ENCODE measurements around the gene TMCC3. TPM values are rescaled to one million over a fixed set of nuclear protein-coding genes. Genes with fewer than 3 reads are reported as not detected.
A peak's percentile ranks its signal among the peaks of the same experiment; 100 is the strongest.
"Not testable (repeated sequence)": the region's sequence is repeated elsewhere in the genome, so short reads cannot be mapped to it uniquely, and the experiment has no call there.

TMCC3 gene
- total RNA-seq, 1 experiment from 2014 or later = 1.9 TPM

DNA sequence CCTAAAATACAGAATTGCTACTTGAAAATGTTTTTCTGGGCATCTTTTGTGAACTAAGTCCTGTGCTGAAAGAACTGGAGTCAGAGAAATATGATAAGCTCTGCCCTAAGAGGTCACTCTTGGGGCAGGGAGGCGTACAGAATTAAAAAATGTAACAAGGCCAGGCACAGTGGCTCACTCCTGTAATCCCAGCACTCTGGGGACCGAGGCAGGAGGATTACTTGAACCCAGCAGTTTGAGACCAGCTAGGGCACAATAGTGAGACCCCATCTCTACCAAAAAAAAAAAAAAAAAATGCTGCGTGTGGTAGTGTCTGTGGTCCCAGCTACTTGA lies 46.0 kb downstream of the TMCC3 start:
- TF ChIP-seq, protein P1, sequence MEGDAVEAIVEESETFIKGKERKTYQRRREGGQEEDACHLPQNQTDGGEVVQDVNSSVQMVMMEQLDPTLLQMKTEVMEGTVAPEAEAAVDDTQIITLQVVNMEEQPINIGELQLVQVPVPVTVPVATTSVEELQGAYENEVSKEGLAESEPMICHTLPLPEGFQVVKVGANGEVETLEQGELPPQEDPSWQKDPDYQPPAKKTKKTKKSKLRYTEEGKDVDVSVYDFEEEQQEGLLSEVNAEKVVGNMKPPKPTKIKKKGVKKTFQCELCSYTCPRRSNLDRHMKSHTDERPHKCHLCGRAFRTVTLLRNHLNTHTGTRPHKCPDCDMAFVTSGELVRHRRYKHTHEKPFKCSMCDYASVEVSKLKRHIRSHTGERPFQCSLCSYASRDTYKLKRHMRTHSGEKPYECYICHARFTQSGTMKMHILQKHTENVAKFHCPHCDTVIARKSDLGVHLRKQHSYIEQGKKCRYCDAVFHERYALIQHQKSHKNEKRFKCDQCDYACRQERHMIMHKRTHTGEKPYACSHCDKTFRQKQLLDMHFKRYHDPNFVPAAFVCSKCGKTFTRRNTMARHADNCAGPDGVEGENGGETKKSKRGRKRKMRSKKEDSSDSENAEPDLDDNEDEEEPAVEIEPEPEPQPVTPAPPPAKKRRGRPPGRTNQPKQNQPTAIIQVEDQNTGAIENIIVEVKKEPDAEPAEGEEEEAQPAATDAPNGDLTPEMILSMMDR (IDR thresholded peaks at IDR 0.05; ENCODE audit: unreplicated experiment) = no peak
- no peaks in the 10 kb centered on the region for H3K36me3 Mint-ChIP-seq (ENCODE audit: insufficient read depth, unreplicated experiment)
- intact Hi-C loops (cut with micrococcal nuclease) = loop anchor here (5.0 kb wide), 1 partner anchor 52 kb away; no protein-coding TSS in a partner anchor
- no peaks in the 10 kb centered on the region for H3K27me3 Mint-ChIP-seq (ENCODE audit: insufficient read depth, unreplicated experiment)
- H3K9me3 Mint-ChIP-seq (ENCODE audit: unreplicated experiment) = peaks cover 8% of the 10 kb centered on the region
- H3K27ac Mint-ChIP-seq (ENCODE audit: low read depth, unreplicated experiment) = no peak overlapping the region
- no peak for DNase-seq (ENCODE audit: unreplicated experiment)
- no peak overlapping the region for H3K4me3 Mint-ChIP-seq (ENCODE audit: unreplicated experiment)
- H3K4me1 Mint-ChIP-seq (ENCODE audit: insufficient read depth, unreplicated experiment) = no peaks in the 10 kb centered on the region
- ChIA-PET CTCF (interaction anchor here (0.6 to 1.6 kb wide), 13 partner anchors 10 to 841 kb away, joined by 3 to 8 read pairs (median 4); no protein-coding TSS in a partner anchor), POLR2A (no interaction called here)
- no TSS peak for BruUV-seq (replicated peaks)

DNA sequence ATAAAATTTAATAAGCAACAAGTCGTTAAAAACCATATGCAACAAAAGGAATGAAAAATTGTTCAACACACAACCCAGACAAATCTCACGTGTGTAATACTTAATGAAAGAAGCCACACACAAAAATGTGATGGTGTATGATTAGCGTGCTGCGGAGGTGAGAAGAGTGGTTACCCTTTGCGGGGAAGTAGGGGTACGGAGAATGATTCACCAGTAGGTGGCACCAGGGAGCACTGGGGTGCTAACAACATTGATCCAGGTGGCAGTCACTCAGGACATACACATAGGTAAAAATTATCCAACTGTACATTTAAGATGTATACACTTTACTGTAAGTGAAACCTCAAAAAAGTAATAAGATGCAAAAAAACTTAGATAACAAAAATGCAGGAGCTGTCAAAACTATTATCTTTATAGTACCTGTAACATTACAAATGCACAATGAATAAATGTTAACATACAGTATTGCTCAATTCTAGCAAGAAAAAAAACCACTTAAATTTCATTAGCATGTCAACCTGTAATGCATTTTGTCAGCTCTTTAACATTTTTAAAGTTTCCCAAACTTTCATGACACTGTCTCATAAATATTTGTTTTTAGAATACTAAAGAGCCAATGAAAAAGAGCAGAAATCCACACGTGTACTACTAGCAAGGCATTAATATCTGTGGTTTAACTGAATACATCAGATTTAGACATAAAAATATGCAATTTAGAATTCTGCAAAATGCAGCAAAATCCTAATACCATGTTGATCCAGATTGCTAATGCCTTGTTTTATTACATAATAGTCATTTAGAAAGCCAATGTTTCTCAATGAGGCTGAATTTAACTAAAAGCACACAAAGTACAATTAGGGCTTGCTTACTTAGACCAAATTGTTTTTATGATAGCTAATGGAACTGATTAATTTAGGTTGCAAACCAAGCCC lies 46.7 kb downstream of the TMCC3 start:
- Mint-ChIP-seq H3K27ac (ENCODE audit: low read depth, unreplicated experiment) (no peak overlapping the region), H3K36me3 (ENCODE audit: insufficient read depth, unreplicated experiment) (no peaks in the 10 kb centered on the region), H3K4me3 (ENCODE audit: unreplicated experiment) (no peak overlapping the region), H3K9me3 (ENCODE audit: unreplicated experiment) (peaks cover 8% of the 10 kb centered on the region), H3K27me3 (ENCODE audit: insufficient read depth, unreplicated experiment) (no peaks in the 10 kb centered on the region), H3K4me1 (ENCODE audit: insufficient read depth, unreplicated experiment) (no peaks in the 10 kb centered on the region)
- TF ChIP-seq, protein P1 (IDR thresholded peaks at IDR 0.05; ENCODE audit: unreplicated experiment) = peak; percentile 81
- ChIA-PET POLR2A (no interaction called here), CTCF (interaction anchor here (0.6 to 1.6 kb wide), 19 partner anchors 9 to 1772 kb away, joined by 3 to 8 read pairs (median 4); no protein-coding TSS in a partner anchor)
- DNase-seq (ENCODE audit: unreplicated experiment) = peak; percentile 59
- no TSS peak for BruUV-seq (replicated peaks)
- intact Hi-C loops (cut with micrococcal nuclease) = loop anchor here (1.0 to 5.0 kb wide), 5 partner anchors 46 to 161 kb away; no protein-coding TSS in a partner anchor

DNA sequence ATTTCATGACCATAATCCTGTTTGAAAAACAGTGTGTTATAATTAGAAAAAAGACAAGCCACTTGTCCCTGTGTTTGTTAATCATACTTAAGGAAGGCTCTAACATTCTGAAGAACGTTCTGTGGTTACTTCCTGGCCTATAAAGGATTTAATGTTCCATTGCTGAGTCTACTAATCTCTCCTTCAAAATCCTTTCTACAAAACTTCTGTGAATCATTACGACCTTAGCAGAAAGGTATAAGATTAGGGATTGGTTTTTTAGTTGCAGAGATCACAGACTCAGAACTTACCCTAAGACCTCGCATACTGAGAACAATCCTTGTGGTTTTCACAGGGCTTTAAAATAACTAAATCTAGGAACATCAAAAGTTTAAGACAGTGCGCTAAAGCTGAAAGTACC lies 48.3 kb downstream of the TMCC3 start:
- H3K4me3 Mint-ChIP-seq (ENCODE audit: unreplicated experiment) = no peak overlapping the region
- no peaks in the 10 kb centered on the region for H3K36me3 Mint-ChIP-seq (ENCODE audit: insufficient read depth, unreplicated experiment)
- H3K27me3 Mint-ChIP-seq (ENCODE audit: insufficient read depth, unreplicated experiment) = no peaks in the 10 kb centered on the region
- H3K27ac Mint-ChIP-seq (ENCODE audit: low read depth, unreplicated experiment) = no peak overlapping the region
- no peak for DNase-seq (ENCODE audit: unreplicated experiment)
- H3K9me3 Mint-ChIP-seq (ENCODE audit: unreplicated experiment) = peaks cover 7% of the 10 kb centered on the region
- ChIA-PET POLR2A (no interaction called here), CTCF (interaction anchor here (0.6 to 1.1 kb wide), 2 partner anchors 12 to 13 kb away, joined by 3 read pairs; no protein-coding TSS in a partner anchor)
- intact Hi-C loops (cut with micrococcal nuclease) = loop anchor here (2.0 to 5.0 kb wide), 3 partner anchors 50 to 163 kb away; no protein-coding TSS in a partner anchor
- no peaks in the 10 kb centered on the region for H3K4me1 Mint-ChIP-seq (ENCODE audit: insufficient read depth, unreplicated experiment)
- no TSS peak for BruUV-seq (replicated peaks)
- TF ChIP-seq, protein P1 (IDR thresholded peaks at IDR 0.05; ENCODE audit: unreplicated experiment) = no peak

DNA sequence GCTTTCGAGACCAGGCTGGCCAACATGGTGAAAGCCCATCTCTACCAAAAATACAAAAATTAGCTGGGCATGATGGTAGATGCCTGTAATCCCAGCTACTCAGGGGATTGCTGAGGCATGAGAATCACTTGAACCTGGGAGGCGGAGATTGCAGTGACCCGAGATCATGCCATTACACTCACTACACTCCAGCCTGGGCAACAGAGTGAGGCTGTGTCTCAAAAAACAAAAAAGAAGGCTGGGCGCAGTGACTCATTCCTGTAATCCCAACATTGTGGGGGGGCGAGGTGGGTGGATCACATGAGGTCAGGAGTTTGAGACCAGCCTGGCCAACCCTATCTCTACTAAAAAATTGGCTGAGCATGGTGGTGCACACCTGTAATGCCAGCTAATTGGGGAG lies 49.0 kb downstream of the TMCC3 start:
- intact Hi-C loops (cut with micrococcal nuclease) = loop anchor here (5.0 kb wide), 1 partner anchor 49 kb away; no protein-coding TSS in a partner anchor
- H3K4me3 Mint-ChIP-seq (ENCODE audit: unreplicated experiment); H3K9me3 Mint-ChIP-seq (ENCODE audit: unreplicated experiment); H3K27ac Mint-ChIP-seq (ENCODE audit: low read depth, unreplicated experiment); POLR2A ChIA-PET; H3K36me3 Mint-ChIP-seq (ENCODE audit: insufficient read depth, unreplicated experiment); H3K4me1 Mint-ChIP-seq (ENCODE audit: insufficient read depth, unreplicated experiment); DNase-seq (ENCODE audit: unreplicated experiment); H3K27me3 Mint-ChIP-seq (ENCODE audit: insufficient read depth, unreplicated experiment); BruUV-seq (replicated peaks): not testable (repeated sequence)
- CTCF ChIA-PET = interaction anchor here (0.6 kb wide), 2 partner anchors 11 to 162 kb away, joined by 3 read pairs; no protein-coding TSS in a partner anchor

All from MCF 10A (cell line).